Measurements from ENCODE around the gene P2RX3.

Gene P2RX3

GRCh38 chr11:57386178-57386940 lies 48.2 kb downstream of the P2RX3 start:
- POLR2A ChIA-PET: no interaction called here
- Histone ChIP-seq H3K36me3 (ENCODE audit: control insufficient read depth in 2 of 2, insufficient read depth in 1 of 2, low read length in 2 of 2) (no peaks in the 10 kb centered on the region), H3K9me3 (ENCODE audit: control insufficient read depth, insufficient read depth, low read depth, low read length) (no peaks in the 10 kb centered on the region), H3K27ac (ENCODE audit: extremely low read depth, low read depth, low read length) (no peak overlapping the region), H3K4me3 (ENCODE audit: low read depth, low read length) (no peak overlapping the region), H3K4me1 (ENCODE audit: control insufficient read depth, insufficient read depth, low read length) (no peaks in the 10 kb centered on the region)
- CTCF ChIA-PET: interaction anchor here (0.6 to 0.9 kb wide), 3 partner anchors 70 to 179 kb away, joined by 3 to 6 read pairs (median 4); no protein-coding TSS in a partner anchor
- TF ChIP-seq ZNF404 (tag by site-specific recombination; IDR thresholded peaks at IDR 0.05) (no peak), ZNF600 (tag by site-specific recombination; IDR thresholded peaks at IDR 0.05) (no peak), ZNF48 (tag by site-specific recombination; IDR thresholded peaks at IDR 0.05) (no peak), ZNF610 (tag by site-specific recombination; IDR thresholded peaks at IDR 0.05; ENCODE audit: borderline replicate concordance) (no peak), ZBTB7A (tag by site-specific recombination; IDR thresholded peaks at IDR 0.05; ENCODE audit: low read depth) (no peak), ZNF514 (tag by site-specific recombination; IDR thresholded peaks at IDR 0.05) (no peak), ZNF391 (tag by site-specific recombination; IDR thresholded peaks at IDR 0.05; ENCODE audit: borderline replicate concordance, low read depth) (no peak), ZNF366 (tag by site-specific recombination; conservative IDR thresholded peaks at IDR 0.05) (no peak), ZNF354C (tag by site-specific recombination; IDR thresholded peaks at IDR 0.05; ENCODE audit: borderline replicate concordance, low read depth) (no peak), KLF7 (tag by site-specific recombination; IDR thresholded peaks at IDR 0.05; ENCODE audit: borderline replicate concordance) (no peak), ZNF473 (tag by site-specific recombination; IDR thresholded peaks at IDR 0.05) (no peak), ZNF211 (tag by site-specific recombination; IDR thresholded peaks at IDR 0.05; ENCODE audit: low read depth) (no peak), KLF17 (tag by site-specific recombination; IDR thresholded peaks at IDR 0.05) (no peak), ZNF266 (tag by site-specific recombination; IDR thresholded peaks at IDR 0.05; ENCODE audit: low read depth) (no peak), ZBTB17 (tag by site-specific recombination; IDR thresholded peaks at IDR 0.05) (no peak)
- TF ChIP-seq, protein P1, sequence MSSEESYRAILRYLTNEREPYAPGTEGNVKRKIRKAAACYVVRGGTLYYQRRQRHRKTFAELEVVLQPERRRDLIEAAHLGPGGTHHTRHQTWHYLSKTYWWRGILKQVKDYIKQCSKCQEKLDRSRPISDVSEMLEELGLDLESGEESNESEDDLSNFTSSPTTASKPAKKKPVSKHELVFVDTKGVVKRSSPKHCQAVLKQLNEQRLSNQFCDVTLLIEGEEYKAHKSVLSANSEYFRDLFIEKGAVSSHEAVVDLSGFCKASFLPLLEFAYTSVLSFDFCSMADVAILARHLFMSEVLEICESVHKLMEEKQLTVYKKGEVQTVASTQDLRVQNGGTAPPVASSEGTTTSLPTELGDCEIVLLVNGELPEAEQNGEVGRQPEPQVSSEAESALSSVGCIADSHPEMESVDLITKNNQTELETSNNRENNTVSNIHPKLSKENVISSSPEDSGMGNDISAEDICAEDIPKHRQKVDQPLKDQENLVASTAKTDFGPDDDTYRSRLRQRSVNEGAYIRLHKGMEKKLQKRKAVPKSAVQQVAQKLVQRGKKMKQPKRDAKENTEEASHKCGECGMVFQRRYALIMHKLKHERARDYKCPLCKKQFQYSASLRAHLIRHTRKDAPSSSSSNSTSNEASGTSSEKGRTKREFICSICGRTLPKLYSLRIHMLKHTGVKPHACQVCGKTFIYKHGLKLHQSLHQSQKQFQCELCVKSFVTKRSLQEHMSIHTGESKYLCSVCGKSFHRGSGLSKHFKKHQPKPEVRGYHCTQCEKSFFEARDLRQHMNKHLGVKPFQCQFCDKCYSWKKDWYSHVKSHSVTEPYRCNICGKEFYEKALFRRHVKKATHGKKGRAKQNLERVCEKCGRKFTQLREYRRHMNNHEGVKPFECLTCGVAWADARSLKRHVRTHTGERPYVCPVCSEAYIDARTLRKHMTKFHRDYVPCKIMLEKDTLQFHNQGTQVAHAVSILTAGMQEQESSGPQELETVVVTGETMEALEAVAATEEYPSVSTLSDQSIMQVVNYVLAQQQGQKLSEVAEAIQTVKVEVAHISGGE (tag by site-specific recombination; conservative IDR thresholded peaks at IDR 0.05; ENCODE audit: low read depth): no peak
- TF ChIP-seq, protein P2, sequence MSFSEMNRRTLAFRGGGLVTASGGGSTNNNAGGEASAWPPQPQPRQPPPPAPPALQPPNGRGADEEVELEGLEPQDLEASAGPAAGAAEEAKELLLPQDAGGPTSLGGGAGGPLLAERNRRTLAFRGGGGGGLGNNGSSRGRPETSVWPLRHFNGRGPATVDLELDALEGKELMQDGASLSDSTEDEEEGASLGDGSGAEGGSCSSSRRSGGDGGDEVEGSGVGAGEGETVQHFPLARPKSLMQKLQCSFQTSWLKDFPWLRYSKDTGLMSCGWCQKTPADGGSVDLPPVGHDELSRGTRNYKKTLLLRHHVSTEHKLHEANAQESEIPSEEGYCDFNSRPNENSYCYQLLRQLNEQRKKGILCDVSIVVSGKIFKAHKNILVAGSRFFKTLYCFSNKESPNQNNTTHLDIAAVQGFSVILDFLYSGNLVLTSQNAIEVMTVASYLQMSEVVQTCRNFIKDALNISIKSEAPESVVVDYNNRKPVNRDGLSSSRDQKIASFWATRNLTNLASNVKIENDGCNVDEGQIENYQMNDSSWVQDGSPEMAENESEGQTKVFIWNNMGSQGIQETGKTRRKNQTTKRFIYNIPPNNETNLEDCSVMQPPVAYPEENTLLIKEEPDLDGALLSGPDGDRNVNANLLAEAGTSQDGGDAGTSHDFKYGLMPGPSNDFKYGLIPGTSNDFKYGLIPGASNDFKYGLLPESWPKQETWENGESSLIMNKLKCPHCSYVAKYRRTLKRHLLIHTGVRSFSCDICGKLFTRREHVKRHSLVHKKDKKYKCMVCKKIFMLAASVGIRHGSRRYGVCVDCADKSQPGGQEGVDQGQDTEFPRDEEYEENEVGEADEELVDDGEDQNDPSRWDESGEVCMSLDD (tag by site-specific recombination; IDR thresholded peaks at IDR 0.05): no peak
